A673 (cell line): ENCODE results near the gene BMERB1.

Experiments
- EZH2 ChIP-seq: fragments of 200-600 bp; sonication (generic); IDR thresholded peaks from 2 replicates; pipeline ENCODE4 v1.6.1; 2017; ENCODE audit warnings: borderline replicate concordance, low read depth, mild to moderate bottlenecking, mixed read lengths, antibody characterized with exemption, low read length; ENCODE audit not compliant: poor library complexity, severe bottlenecking
- TF ChIP-seq, protein P1 (sequence below): fragments of 300-800, 200-600 bp; sonication (generic); conservative IDR thresholded peaks from 2 replicates; pipeline ENCODE4 v1.5.1; 2017; ENCODE audit warnings: low read depth, mild to moderate bottlenecking, antibody characterized with exemption, low read length, moderate library complexity, mixed read lengths

DNA sequence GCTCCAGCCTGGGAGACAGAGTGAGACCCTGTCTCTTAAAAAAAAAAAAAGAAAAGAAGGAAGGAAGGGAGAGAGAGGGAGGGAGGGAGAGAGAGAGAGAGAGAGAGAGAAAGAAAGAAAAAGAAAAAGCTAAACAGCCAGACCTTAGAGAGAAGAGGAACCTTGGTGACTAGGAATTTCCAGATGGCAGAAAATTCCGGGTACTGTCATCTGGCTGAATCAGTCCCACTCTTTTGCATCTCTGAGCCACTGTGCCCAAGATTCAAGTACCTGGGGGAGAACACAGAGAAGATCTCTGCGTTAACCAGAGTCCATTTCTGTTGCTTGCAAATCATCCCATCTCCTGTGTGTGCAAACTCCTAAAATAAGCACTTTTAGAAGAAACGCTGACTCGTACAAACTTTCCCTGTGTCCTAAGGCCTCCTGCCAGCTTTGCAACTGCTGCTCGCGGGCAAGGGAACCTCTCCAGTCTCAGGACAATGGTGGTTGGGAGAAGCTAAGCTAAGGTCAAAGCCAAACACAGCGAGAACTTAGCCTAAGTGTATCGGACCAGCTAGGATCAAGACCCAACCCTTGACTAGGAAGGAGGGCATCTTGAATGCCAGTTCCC, 18.0 kb downstream of the BMERB1 start:
- TF ChIP-seq, protein P1, sequence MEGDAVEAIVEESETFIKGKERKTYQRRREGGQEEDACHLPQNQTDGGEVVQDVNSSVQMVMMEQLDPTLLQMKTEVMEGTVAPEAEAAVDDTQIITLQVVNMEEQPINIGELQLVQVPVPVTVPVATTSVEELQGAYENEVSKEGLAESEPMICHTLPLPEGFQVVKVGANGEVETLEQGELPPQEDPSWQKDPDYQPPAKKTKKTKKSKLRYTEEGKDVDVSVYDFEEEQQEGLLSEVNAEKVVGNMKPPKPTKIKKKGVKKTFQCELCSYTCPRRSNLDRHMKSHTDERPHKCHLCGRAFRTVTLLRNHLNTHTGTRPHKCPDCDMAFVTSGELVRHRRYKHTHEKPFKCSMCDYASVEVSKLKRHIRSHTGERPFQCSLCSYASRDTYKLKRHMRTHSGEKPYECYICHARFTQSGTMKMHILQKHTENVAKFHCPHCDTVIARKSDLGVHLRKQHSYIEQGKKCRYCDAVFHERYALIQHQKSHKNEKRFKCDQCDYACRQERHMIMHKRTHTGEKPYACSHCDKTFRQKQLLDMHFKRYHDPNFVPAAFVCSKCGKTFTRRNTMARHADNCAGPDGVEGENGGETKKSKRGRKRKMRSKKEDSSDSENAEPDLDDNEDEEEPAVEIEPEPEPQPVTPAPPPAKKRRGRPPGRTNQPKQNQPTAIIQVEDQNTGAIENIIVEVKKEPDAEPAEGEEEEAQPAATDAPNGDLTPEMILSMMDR, result no peak
- TF ChIP-seq EZH2, result no peak
